Karpas-422 (cell line): ENCODE measurements around the gene EIF2B2. TPM values are rescaled to one million over a fixed set of nuclear protein-coding genes. Genes with fewer than 3 reads are reported as not detected.

Source experiments
- DNase-seq: peaks from one replicate; pipeline ENCODE4 v3.0.0-alpha.2; 2015
- H2AFZ ChIP-seq: fragments of 200-600 bp; sonication (generic); 2 replicates; pipeline ENCODE4 v1.6.1; 2014; ENCODE audit warnings: antibody characterized with exemption, low read length, mixed read lengths
- H3K27ac ChIP-seq: fragments of 200-600 bp; sonication (generic); 2 replicates; pipeline ENCODE4 v1.5.1; 2014; ENCODE audit warnings: mild to moderate bottlenecking, low read length, moderate library complexity
- H3K27me3 ChIP-seq: fragments of 200-600 bp; sonication (generic); 2 replicates; pipeline ENCODE4 v1.6.1; 2014; ENCODE audit warnings: low read length, mixed read lengths
- H3K36me3 ChIP-seq: fragments of 200-600 bp; sonication (generic); 2 replicates; pipeline ENCODE4 v1.6.1; 2014; ENCODE audit warnings: low read length, mixed read lengths; ENCODE audit not compliant: insufficient read depth
- H3K4me1 ChIP-seq: fragments of 200-600 bp; sonication (generic); 2 replicates; pipeline ENCODE4 v1.6.1; 2014; ENCODE audit warnings: mild to moderate bottlenecking, low read length, mixed read lengths
- H3K4me2 ChIP-seq: fragments of 200-600 bp; sonication (generic); 2 replicates; pipeline ENCODE4 v1.6.1; 2014; ENCODE audit warnings: low read length, low read depth, mild to moderate bottlenecking; ENCODE audit not compliant: poor library complexity, severe bottlenecking
- H3K4me3 ChIP-seq: fragments of 200-600 bp; sonication (generic); 2 replicates; pipeline ENCODE4 v1.5.1; 2014; ENCODE audit warnings: mild to moderate bottlenecking, antibody characterized with exemption, low read length, mixed read lengths
- H3K79me2 ChIP-seq: fragments of 200-600 bp; sonication (generic); 2 replicates; pipeline ENCODE4 v1.6.1; 2014; ENCODE audit warnings: mild to moderate bottlenecking, low read length, mixed read lengths
- H3K9ac ChIP-seq: fragments of 200-600 bp; sonication (generic); 2 replicates; pipeline ENCODE4 v1.6.0; 2014; ENCODE audit warnings: low read length
- H3K9me2 ChIP-seq: fragments of 200-600 bp; sonication (generic), shearing (Covaris generic); replicated peaks from 2 replicates; pipeline ENCODE4 v1.6.0; 2014; ENCODE audit warnings: mild to moderate bottlenecking, low read length, moderate library complexity; ENCODE audit not compliant: insufficient read depth
- H3K9me3 ChIP-seq: fragments of 300-700, 200-600 bp; sonication (generic); 2 replicates; pipeline ENCODE4 v1.6.1; 2014; ENCODE audit warnings: low read length, mixed read lengths
- H4K20me1 ChIP-seq: fragments of 200-600 bp; sonication (generic); 2 replicates; pipeline ENCODE4 v1.6.1; 2014; ENCODE audit warnings: mild to moderate bottlenecking, antibody characterized with exemption, low read length, low read depth; ENCODE audit not compliant: insufficient read depth
- total RNA-seq: library from RNA; depleted of rRNA; stranded (reverse); fragments of >200 nt; shearing (Covaris generic); gene quantifications from 2 replicates; pipeline ENCODE4 v1.2.3, GENCODE V29; 2014; ENCODE audit warnings: low replicate concordance

EIF2B2 gene
- total RNA-seq, 1 experiment from 2014 or later = 86.5 TPM

- Histone ChIP-seq H3K4me1 (peaks cover 27% of the 10 kb centered on the region), H3K4me3 (no peak overlapping the region), H3K36me3 (no peaks in the 10 kb centered on the region), H4K20me1 (no peaks in the 10 kb centered on the region), H3K79me2 (no peaks in the 10 kb centered on the region), H3K9me2 (no peaks in the 10 kb centered on the region), H3K27ac (no peak overlapping the region), H3K27me3 (no peaks in the 10 kb centered on the region), H3K9ac (no peak overlapping the region), H3K9me3 (no peaks in the 10 kb centered on the region), H2AFZ (no peak overlapping the region), H3K4me2 (no peak overlapping the region)
- no peak for DNase-seq
Observed at GRCh38 chr14:74959596-74960180, 43.0 kb upstream of the EIF2B2 start.

- no peak overlapping the region for H3K4me2 ChIP-seq
- H3K9me3 ChIP-seq = no peaks in the 10 kb centered on the region
- H3K79me2 ChIP-seq = no peaks in the 10 kb centered on the region
- H3K9me2 ChIP-seq = no peaks in the 10 kb centered on the region
- no peak overlapping the region for H2AFZ ChIP-seq
- no peak for DNase-seq
- H3K27ac ChIP-seq = no peak overlapping the region
- H4K20me1 ChIP-seq = no peaks in the 10 kb centered on the region
- peaks cover 20% of the 10 kb centered on the region for H3K4me1 ChIP-seq
- H3K36me3 ChIP-seq = no peaks in the 10 kb centered on the region
- H3K27me3 ChIP-seq = no peaks in the 10 kb centered on the region
- H3K9ac ChIP-seq = no peak overlapping the region
- H3K4me3 ChIP-seq = no peak overlapping the region
Observed at GRCh38 chr14:74960736-74961135, 42.0 kb upstream of the EIF2B2 start.

GRCh38 chr14:74961238-74961911, 41.3 kb upstream of the EIF2B2 start:
- Histone ChIP-seq H3K27ac (no peak overlapping the region), H3K4me2 (no peak overlapping the region), H3K9ac (no peak overlapping the region), H3K79me2 (no peaks in the 10 kb centered on the region), H3K4me1 (peaks cover 20% of the 10 kb centered on the region), H3K36me3 (no peaks in the 10 kb centered on the region), H3K9me3 (no peaks in the 10 kb centered on the region), H4K20me1 (no peaks in the 10 kb centered on the region), H3K27me3 (no peaks in the 10 kb centered on the region), H3K9me2 (no peaks in the 10 kb centered on the region), H2AFZ (no peak overlapping the region), H3K4me3 (no peak overlapping the region)
- DNase-seq = no peak

DNA sequence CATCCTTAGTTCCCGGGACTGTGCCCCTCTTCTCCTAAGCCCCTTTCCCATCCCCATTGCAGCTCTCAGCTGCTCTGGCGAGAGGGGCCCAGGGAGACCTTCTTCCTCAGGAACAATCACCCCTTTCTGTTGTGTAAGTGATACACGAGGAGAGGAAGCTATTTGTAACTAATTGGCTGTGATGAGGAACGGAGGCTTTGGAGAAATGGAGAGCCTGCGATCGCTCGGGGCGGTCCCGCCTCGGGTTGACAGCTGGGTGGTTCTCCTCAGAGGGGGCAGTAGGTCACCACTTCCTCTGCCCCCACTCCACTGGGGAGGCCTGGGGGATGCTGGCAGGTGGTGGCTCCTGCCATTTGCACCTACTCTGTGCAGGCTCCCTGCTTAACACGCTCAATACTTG, 40.7 kb upstream of the EIF2B2 start:
- H3K9me3 ChIP-seq = no peaks in the 10 kb centered on the region
- no peaks in the 10 kb centered on the region for H3K36me3 ChIP-seq
- H4K20me1 ChIP-seq = no peaks in the 10 kb centered on the region
- H3K27ac ChIP-seq = no peak overlapping the region
- peaks cover 20% of the 10 kb centered on the region for H3K4me1 ChIP-seq
- no peaks in the 10 kb centered on the region for H3K9me2 ChIP-seq
- H2AFZ ChIP-seq = peak overlapping the region; percentile 96
- H3K9ac ChIP-seq = peak overlapping the region; percentile 40; the same call in 1 of the 2 replicates
- DNase-seq = no peak
- no peaks in the 10 kb centered on the region for H3K79me2 ChIP-seq
- no peak overlapping the region; the same call in 1 of the 2 replicates for H3K4me3 ChIP-seq
- no peaks in the 10 kb centered on the region for H3K27me3 ChIP-seq
- peak overlapping the region; percentile 40 for H3K4me2 ChIP-seq

DNA sequence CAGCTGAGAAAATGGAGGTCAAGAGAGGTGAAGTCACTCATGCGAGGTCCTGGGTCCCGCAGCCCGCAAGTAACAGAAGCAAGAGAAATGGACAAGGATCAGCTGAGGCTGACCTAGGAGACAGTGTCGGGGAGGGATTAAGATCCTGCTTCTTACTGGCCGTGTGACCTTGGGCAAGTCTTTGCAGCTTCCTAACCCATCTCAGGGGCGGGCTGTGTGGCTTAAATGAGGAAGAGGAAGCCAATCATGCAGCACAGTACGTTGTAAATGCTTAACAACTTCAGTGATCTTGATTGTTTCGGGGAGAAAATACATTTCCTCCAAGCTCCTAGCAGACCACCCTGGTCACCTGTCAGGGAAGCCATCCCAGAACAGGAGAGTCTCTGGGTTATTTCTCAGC, 40.2 kb upstream of the EIF2B2 start:
- H3K27me3 ChIP-seq = no peaks in the 10 kb centered on the region
- peak overlapping the region; percentile 96 for H2AFZ ChIP-seq
- no peaks in the 10 kb centered on the region for H3K36me3 ChIP-seq
- H3K4me2 ChIP-seq = peak overlapping the region; percentile 40
- H3K9ac ChIP-seq = peak overlapping the region; percentile 40
- H3K79me2 ChIP-seq = no peaks in the 10 kb centered on the region
- DNase-seq = peak; percentile 78
- H4K20me1 ChIP-seq = no peaks in the 10 kb centered on the region
- H3K4me3 ChIP-seq = no peak overlapping the region; the same call in 1 of the 2 replicates
- H3K9me2 ChIP-seq = no peaks in the 10 kb centered on the region
- H3K4me1 ChIP-seq = peaks cover 20% of the 10 kb centered on the region
- H3K27ac ChIP-seq = no peak overlapping the region
- no peaks in the 10 kb centered on the region for H3K9me3 ChIP-seq

- no peaks in the 10 kb centered on the region for H3K9me2 ChIP-seq
- H3K27ac ChIP-seq = no peak overlapping the region
- no peaks in the 10 kb centered on the region for H3K36me3 ChIP-seq
- no peaks in the 10 kb centered on the region for H3K9me3 ChIP-seq
- no peaks in the 10 kb centered on the region for H4K20me1 ChIP-seq
- H3K4me1 ChIP-seq = peaks cover 20% of the 10 kb centered on the region
- no peak for DNase-seq
- H3K4me2 ChIP-seq = peak overlapping the region; percentile 40
- H3K79me2 ChIP-seq = no peaks in the 10 kb centered on the region
- H3K9ac ChIP-seq = peak overlapping the region; percentile 40
- no peak overlapping the region for H3K4me3 ChIP-seq
- H2AFZ ChIP-seq = peak overlapping the region; percentile 96; the same call in 1 of the 2 replicates
- H3K27me3 ChIP-seq = no peaks in the 10 kb centered on the region
Observed at GRCh38 chr14:74963178-74963704, 39.5 kb upstream of the EIF2B2 start.

GRCh38 chr14:74963705-74964271, 38.9 kb upstream of the EIF2B2 start:
- H3K36me3 ChIP-seq = no peaks in the 10 kb centered on the region
- H3K79me2 ChIP-seq = no peaks in the 10 kb centered on the region
- H2AFZ ChIP-seq = peak overlapping the region; percentile 35; the same call in 1 of the 2 replicates
- no peak for DNase-seq
- no peak overlapping the region for H3K4me2 ChIP-seq
- H3K27ac ChIP-seq = no peak overlapping the region
- H3K4me3 ChIP-seq = no peak overlapping the region
- H3K4me1 ChIP-seq = peaks cover 20% of the 10 kb centered on the region
- no peaks in the 10 kb centered on the region for H3K9me2 ChIP-seq
- no peaks in the 10 kb centered on the region for H3K9me3 ChIP-seq
- H3K27me3 ChIP-seq = no peaks in the 10 kb centered on the region
- no peaks in the 10 kb centered on the region for H4K20me1 ChIP-seq
- H3K9ac ChIP-seq = no peak overlapping the region

GRCh38 chr14:74964787-74965485, 37.8 kb upstream of the EIF2B2 start:
- Histone ChIP-seq H2AFZ (no peak overlapping the region), H3K9me2 (no peaks in the 10 kb centered on the region), H4K20me1 (no peaks in the 10 kb centered on the region), H3K79me2 (no peaks in the 10 kb centered on the region), H3K9ac (no peak overlapping the region), H3K27ac (no peak overlapping the region), H3K27me3 (no peaks in the 10 kb centered on the region), H3K4me3 (no peak overlapping the region), H3K36me3 (no peaks in the 10 kb centered on the region), H3K4me2 (no peak overlapping the region), H3K9me3 (no peaks in the 10 kb centered on the region), H3K4me1 (peaks cover 20% of the 10 kb centered on the region)
- no peak for DNase-seq
